Neural progenitor cell (in vitro differentiated cells): ENCODE data around the gene AHSP. TPM values are rescaled to one million over a fixed set of nuclear protein-coding genes. Genes with fewer than 3 reads are reported as not detected.
"Not testable (repeated sequence)": the region's sequence is repeated elsewhere in the genome, so short reads cannot be mapped to it uniquely, and the experiment has no call there.

ENCODE experiments used
- DNase-seq: peaks from one replicate; pipeline ENCODE4 v3.0.0-alpha.2; 2016; ENCODE audit warnings: low spot score
- H2AFZ ChIP-seq: fragments of 200-600 bp; sonication (generic); replicated peaks from 2 replicates; pipeline ENCODE4 v1.6.1; 2016; ENCODE audit warnings: antibody characterized with exemption
- H3F3A ChIP-seq: fragments of 200-600 bp; sonication (generic); 2 replicates; pipeline ENCODE4 v1.6.1; 2016; ENCODE audit warnings: antibody characterized with exemption, low read depth
- H3K27ac ChIP-seq: fragments of 200-600 bp; sonication (generic); 2 replicates; pipeline ENCODE4 v1.5.1; 2016; ENCODE audit warnings: mild to moderate bottlenecking
- H3K27me3 ChIP-seq: fragments of 200-600 bp; sonication (generic); 2 replicates; pipeline ENCODE4 v1.6.1; 2016; ENCODE audit warnings: mild to moderate bottlenecking, moderate library complexity
- H3K36me3 ChIP-seq: fragments of 200-600 bp; sonication (generic); 2 replicates; pipeline ENCODE4 v1.5.1; 2016
- H3K4me1 ChIP-seq: fragments of 200-600 bp; sonication (generic); 2 replicates; pipeline ENCODE4 v1.6.1; 2016; ENCODE audit warnings: mixed run types
- H3K4me2 ChIP-seq: fragments of 200-600 bp; sonication (generic); 2 replicates; pipeline ENCODE4 v1.6.1; 2016
- H3K4me3 ChIP-seq: fragments of 200-600 bp; sonication (generic); 2 replicates; pipeline ENCODE4 v1.5.1; 2016
- H3K79me2 ChIP-seq: fragments of 200-600 bp; sonication (generic); 2 replicates; pipeline ENCODE4 v1.6.1; 2016; ENCODE audit warnings: low read depth
- H3K9ac ChIP-seq: fragments of 200-600 bp; sonication (generic); 2 replicates; pipeline ENCODE4 v1.6.1; 2016
- H3K9me3 ChIP-seq: fragments of 200-600 bp; sonication (generic); 2 replicates; pipeline ENCODE4 v1.5.1; 2016; ENCODE audit warnings: low read depth
- H4K20me1 ChIP-seq: fragments of 200-600 bp; sonication (generic); 2 replicates; pipeline ENCODE4 v1.6.1; 2016; ENCODE audit warnings: low read depth
- H3K27ac Mint-ChIP-seq: 3 replicates; pipeline ENCODE4 v1.8.0; 2021; ENCODE audit warnings: mixed read lengths
- H3K27me3 Mint-ChIP-seq: 2 replicates; pipeline ENCODE4 v1.8.0; 2022; ENCODE audit warnings: low read depth, mild to moderate bottlenecking, inconsistent platforms, moderate library complexity, mixed read lengths; ENCODE audit not compliant: insufficient read depth
- H3K36me3 Mint-ChIP-seq: 3 replicates; pipeline ENCODE4 v1.8.0; 2021; ENCODE audit warnings: mixed read lengths
- H3K4me1 Mint-ChIP-seq: 3 replicates; pipeline ENCODE4 v1.8.0; 2021; ENCODE audit warnings: mixed read lengths
- H3K4me3 Mint-ChIP-seq: 3 replicates; pipeline ENCODE4 v1.8.0; 2021; ENCODE audit warnings: mild to moderate bottlenecking, moderate library complexity, mixed read lengths
- H3K9me3 Mint-ChIP-seq: 3 replicates; pipeline ENCODE4 v1.8.0; 2020; ENCODE audit warnings: mixed read lengths
- CTCF ChIP-seq: fragments of 200-600 bp; sonication (generic); IDR thresholded peaks from 2 replicates; pipeline ENCODE4 v1.5.1; 2017; ENCODE audit warnings: antibody characterized with exemption, mild to moderate bottlenecking
- EZH2 ChIP-seq: fragments of 200-600 bp; sonication (generic); IDR thresholded peaks from 2 replicates; pipeline ENCODE4 v1.6.1; 2017; ENCODE audit warnings: antibody characterized with exemption, mild to moderate bottlenecking, moderate library complexity
- EZH2phosphoT487 ChIP-seq: fragments of 200-600 bp; sonication (generic); IDR thresholded peaks from 2 replicates; pipeline ENCODE4 v1.6.1; 2017; ENCODE audit warnings: antibody characterized with exemption
- total RNA-seq: library from RNA; depleted of rRNA; stranded (reverse); fragments of >200 nt; gene quantifications from 2 replicates; pipeline ENCODE4 v1.2.3, GENCODE V29; 2015; ENCODE audit warnings: low replicate concordance

Gene AHSP
- total RNA-seq, 1 donor from 2014 or later: not detected

GRCh38 chr16:31572821-31573220 lies 45.1 kb downstream of the AHSP start:
- Histone ChIP-seq H3K4me3 (no peak overlapping the region), H3K9me3 (no peaks in the 10 kb centered on the region), H3K4me1 (no peaks in the 10 kb centered on the region), H4K20me1 (no peaks in the 10 kb centered on the region), H3K36me3 (no peaks in the 10 kb centered on the region), H3F3A (peaks cover 2% of the 10 kb centered on the region), H3K9ac (no peak overlapping the region), H3K27me3 (peaks cover 47% of the 10 kb centered on the region), H3K4me2 (no peak overlapping the region), H3K79me2 (no peaks in the 10 kb centered on the region), H3K27ac (no peak overlapping the region), H2AFZ (no peak overlapping the region)
- no peaks in the 10 kb centered on the region for H3K4me1 Mint-ChIP-seq
- TF ChIP-seq CTCF: no peak
- TF ChIP-seq EZH2phosphoT487: no peak
- TF ChIP-seq EZH2: no peak
- H3K27ac Mint-ChIP-seq: no peak overlapping the region
- no peak overlapping the region for H3K4me3 Mint-ChIP-seq
- no peak for DNase-seq
- H3K36me3 Mint-ChIP-seq: no peaks in the 10 kb centered on the region
- peaks cover 23% of the 10 kb centered on the region for H3K27me3 Mint-ChIP-seq
- peaks cover 19% of the 10 kb centered on the region for H3K9me3 Mint-ChIP-seq

DNA sequence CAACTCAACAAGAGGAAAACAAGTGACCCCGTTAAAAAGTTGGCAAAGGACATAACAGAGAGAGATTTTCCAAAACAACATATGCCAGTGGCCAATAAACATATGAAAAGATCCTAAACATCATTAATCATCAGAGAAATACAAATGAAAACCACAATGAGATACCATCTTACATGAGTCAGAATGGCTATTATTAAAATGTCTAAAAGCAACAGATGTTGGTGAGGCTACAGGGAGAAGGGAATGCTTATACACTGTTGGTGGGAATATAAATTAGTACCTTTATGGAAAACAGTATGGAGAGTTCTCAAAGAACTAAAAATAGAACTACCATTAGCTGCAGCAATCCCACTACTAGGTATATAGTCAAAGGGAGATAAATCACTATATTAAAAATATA lies 46.5 kb downstream of the AHSP start:
- H3K4me1 Mint-ChIP-seq, H2AFZ ChIP-seq, H3K4me3 Mint-ChIP-seq, H3F3A ChIP-seq, H3K4me1 ChIP-seq, H3K79me2 ChIP-seq, H3K36me3 Mint-ChIP-seq, H3K27ac ChIP-seq, H3K4me3 ChIP-seq, H3K27ac Mint-ChIP-seq, H4K20me1 ChIP-seq, H3K9me3 ChIP-seq, H3K9ac ChIP-seq, DNase-seq, H3K4me2 ChIP-seq, H3K36me3 ChIP-seq: not testable (repeated sequence)
- H3K27me3 ChIP-seq: peaks cover 33% of the 10 kb centered on the region
- Mint-ChIP-seq H3K9me3 (peaks cover 24% of the 10 kb centered on the region), H3K27me3 (peaks cover 12% of the 10 kb centered on the region)

GRCh38 chr16:31577411-31577810 lies 49.7 kb downstream of the AHSP start:
- Histone ChIP-seq H3K79me2 (no peaks in the 10 kb centered on the region), H3K9ac (no peak overlapping the region), H3K27me3 (peaks cover under 1% of the 10 kb centered on the region), H3K36me3 (no peaks in the 10 kb centered on the region), H2AFZ (no peak overlapping the region), H3K4me1 (no peaks in the 10 kb centered on the region), H3K9me3 (no peaks in the 10 kb centered on the region), H3K4me2 (no peak overlapping the region), H3K27ac (no peak overlapping the region), H4K20me1 (no peaks in the 10 kb centered on the region), H3F3A (no peaks in the 10 kb centered on the region), H3K4me3 (no peak overlapping the region)
- Mint-ChIP-seq H3K27ac (no peak overlapping the region), H3K4me1 (no peaks in the 10 kb centered on the region), H3K27me3 (no peaks in the 10 kb centered on the region), H3K9me3 (peaks cover 31% of the 10 kb centered on the region), H3K36me3 (no peaks in the 10 kb centered on the region), H3K4me3 (no peak overlapping the region)
- no peak for DNase-seq
- TF ChIP-seq EZH2phosphoT487 (no peak), CTCF (no peak), EZH2 (no peak)

Other genes starting within 250 kb of the AHSP start
- not detected in 2 replicates for gene ITGAX, start 172.7 kb upstream of the AHSP start, total RNA-seq
- gene ITGAD, start 134.6 kb upstream of the AHSP start, total RNA-seq: not detected in 2 replicates
- gene COX6A2, start 99.5 kb upstream of the AHSP start, total RNA-seq: not detected in 2 replicates
- 0.19 and 0.53 TPM in 2 replicates for gene ZNF843, start 85.1 kb upstream of the AHSP start, total RNA-seq
- gene ARMC5, start 68.4 kb upstream of the AHSP start, total RNA-seq: 5.4 and 7.6 TPM in 2 replicates
- gene TGFB1I1, start 55.7 kb upstream of the AHSP start, total RNA-seq: 0.09 TPM in 1 of 2 replicates, not detected in the other
- gene SLC5A2, start 44.8 kb upstream of the AHSP start, total RNA-seq: not detected in 2 replicates
- 11.5 and 54.9 TPM in 2 replicates for gene RUSF1, start 19.5 kb upstream of the AHSP start, total RNA-seq